IPS DF 6.9 (cell line): ENCODE results near the gene NKX6-2.
"Not testable (repeated sequence)": the region's sequence is repeated elsewhere in the genome, so short reads cannot be mapped to it uniquely, and the experiment has no call there.

Experiments used
- DNase-seq: peaks from one replicate; pipeline ENCODE4 v3.0.0-alpha.2; 2013; ENCODE audit warnings: low read depth, low spot score
- H3K27ac ChIP-seq: one replicate; pipeline ENCODE4 v1.5.1; 2013; ENCODE audit warnings: low read length, control low read depth
- H3K27me3 ChIP-seq: 2 replicates; pipeline ENCODE4 v1.6.1; 2013; ENCODE audit warnings: mild to moderate bottlenecking, low read length; ENCODE audit not compliant: control insufficient read depth, insufficient read depth
- H3K36me3 ChIP-seq: 2 replicates; pipeline ENCODE4 v1.6.1; 2013; ENCODE audit warnings: low read length; ENCODE audit not compliant: control insufficient read depth, insufficient read depth
- H3K4me1 ChIP-seq: 2 replicates; pipeline ENCODE4 v1.6.1; 2013; ENCODE audit warnings: low read length; ENCODE audit not compliant: control insufficient read depth, insufficient read depth
- H3K4me3 ChIP-seq: 2 replicates; pipeline ENCODE4 v1.5.1; 2013; ENCODE audit warnings: mild to moderate bottlenecking, low read length
- H3K9me3 ChIP-seq: 2 replicates; pipeline ENCODE4 v1.6.1; 2013; ENCODE audit warnings: low read length, inconsistent platforms; ENCODE audit not compliant: control insufficient read depth, insufficient read depth
- WGBS: extraction: QIAGEN DNeasy Blood & Tissue Kit; methylation state at CpG from one replicate; pipeline ENCODE4 v1.1.7; 2013; ENCODE audit warnings: mixed read lengths, missing lambda C conversion rate; ENCODE audit not compliant: insufficient read length, insufficient coverage; 5-methylcytosine and 5-hydroxymethylcytosine counted together

Gene NKX6-2

GRCh38 chr10:132796846-132797245 is 10.9 kb upstream of the NKX6-2 start:
- H3K9me3 ChIP-seq: peaks cover 3% of the 10 kb centered on the region; the same call in 1 of the 2 replicates
- no CpG with 5 or more reads among the region's 21 CpGs for WGBS

GRCh38 chr10:132793871-132794849 is 8.2 kb upstream of the NKX6-2 start:
- Histone ChIP-seq H3K4me1 (no peaks in the 10 kb centered on the region), H3K27ac (no peak overlapping the region), H3K9me3 (no peaks in the 10 kb centered on the region), H3K4me3 (no peak overlapping the region), H3K36me3 (no peaks in the 10 kb centered on the region), H3K27me3 (peaks cover 9% of the 10 kb centered on the region)
- no CpG with 5 or more reads among the region's 57 CpGs for WGBS
- DNase-seq: no peak

More at GRCh38 chr10:132796846-132797245, 10.9 kb upstream of the NKX6-2 start:
- no peak overlapping the region for H3K27ac ChIP-seq
- no peak overlapping the region for H3K4me3 ChIP-seq
- no peaks in the 10 kb centered on the region for H3K4me1 ChIP-seq
- no peak for DNase-seq
- no peaks in the 10 kb centered on the region for H3K36me3 ChIP-seq
- H3K27me3 ChIP-seq: no peaks in the 10 kb centered on the region

DNA sequence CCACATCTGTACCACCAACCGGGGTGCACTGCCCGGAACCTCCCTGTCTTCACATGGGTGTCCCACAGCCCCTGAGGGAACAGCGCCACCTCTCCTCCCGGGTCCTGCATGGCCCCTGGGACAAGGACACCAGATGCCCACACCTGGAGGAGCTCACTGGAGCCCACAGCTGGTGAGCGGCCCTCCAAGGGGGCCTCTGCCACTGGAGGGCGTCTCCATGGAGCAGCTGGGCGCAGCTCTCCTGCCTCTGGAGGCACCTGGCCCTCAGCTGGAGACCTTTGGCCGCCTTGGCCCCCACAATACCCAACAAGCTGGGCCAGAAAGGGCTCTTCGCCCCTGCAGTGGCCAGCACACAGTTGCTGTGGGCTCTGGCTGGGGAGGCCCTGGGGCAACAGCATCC is 7.3 kb upstream of the NKX6-2 start:
- WGBS: no CpG with 5 or more reads among the region's 9 CpGs
- no peak overlapping the region for H3K27ac ChIP-seq
- H3K9me3 ChIP-seq: no peaks in the 10 kb centered on the region
- peaks cover 18% of the 10 kb centered on the region for H3K27me3 ChIP-seq
- H3K36me3 ChIP-seq: no peaks in the 10 kb centered on the region
- H3K4me3 ChIP-seq: no peak overlapping the region
- no peak for DNase-seq
- no peaks in the 10 kb centered on the region; the same call in 1 of the 2 replicates for H3K4me1 ChIP-seq

- Histone ChIP-seq H3K36me3 (no peaks in the 10 kb centered on the region), H3K9me3 (no peaks in the 10 kb centered on the region), H3K4me1 (no peaks in the 10 kb centered on the region; the same call in 1 of the 2 replicates), H3K4me3 (no peak overlapping the region), H3K27ac (no peak overlapping the region), H3K27me3 (peaks cover 22% of the 10 kb centered on the region)
- DNase-seq: no peak
- WGBS: no CpG with 5 or more reads among the region's 17 CpGs
Observed at GRCh38 chr10:132792796-132793195, 6.8 kb upstream of the NKX6-2 start.

- DNase-seq, H3K4me3 ChIP-seq, H3K36me3 ChIP-seq, H3K27ac ChIP-seq, H3K4me1 ChIP-seq, H3K9me3 ChIP-seq: not testable (repeated sequence)
- no CpG with 5 or more reads among the region's 33 CpGs for WGBS
- peaks cover 26% of the 10 kb centered on the region for H3K27me3 ChIP-seq
Observed at GRCh38 chr10:132792099-132792498, 6.2 kb upstream of the NKX6-2 start.

- Histone ChIP-seq H3K36me3 (no peaks in the 10 kb centered on the region), H3K27ac (no peak overlapping the region), H3K27me3 (peaks cover 35% of the 10 kb centered on the region), H3K4me1 (peaks cover 3% of the 10 kb centered on the region; the same call in 1 of the 2 replicates), H3K9me3 (no peaks in the 10 kb centered on the region), H3K4me3 (no peak overlapping the region)
- WGBS: no CpG with 5 or more reads among the region's 31 CpGs
- no peak for DNase-seq
Observed at GRCh38 chr10:132790934-132791829, 5.2 kb upstream of the NKX6-2 start.

GRCh38 chr10:132790470-132790869 is 4.5 kb upstream of the NKX6-2 start:
- Histone ChIP-seq H3K36me3 (no peaks in the 10 kb centered on the region), H3K4me1 (peaks cover 3% of the 10 kb centered on the region; the same call in 1 of the 2 replicates), H3K27me3 (peaks cover 36% of the 10 kb centered on the region), H3K9me3 (no peaks in the 10 kb centered on the region), H3K4me3 (no peak overlapping the region), H3K27ac (no peak overlapping the region)
- no peak for DNase-seq
- no CpG with 5 or more reads among the region's 7 CpGs for WGBS

GRCh38 chr10:132789659-132790148 is 3.8 kb upstream of the NKX6-2 start:
- Histone ChIP-seq H3K27me3 (peaks cover 42% of the 10 kb centered on the region), H3K9me3 (no peaks in the 10 kb centered on the region), H3K4me3 (no peak overlapping the region), H3K27ac (no peak overlapping the region), H3K4me1 (peaks cover 3% of the 10 kb centered on the region; the same call in 1 of the 2 replicates), H3K36me3 (no peaks in the 10 kb centered on the region)
- no CpG with 5 or more reads among the region's 15 CpGs for WGBS
- no peak for DNase-seq

GRCh38 chr10:132788831-132789219 is 2.9 kb upstream of the NKX6-2 start:
- Histone ChIP-seq H3K27ac (no peak overlapping the region), H3K4me3 (peak overlapping the region; percentile 3; the same call in 1 of the 2 replicates), H3K27me3 (peaks cover 50% of the 10 kb centered on the region), H3K36me3 (no peaks in the 10 kb centered on the region; the same call in 1 of the 2 replicates), H3K9me3 (no peaks in the 10 kb centered on the region), H3K4me1 (peaks cover 4% of the 10 kb centered on the region; the same call in 1 of the 2 replicates)
- DNase-seq: no peak
- no CpG with 5 or more reads among the region's 30 CpGs for WGBS
